Mesenchymal stem cell (in vitro differentiated cells and primary cell): ENCODE results near the gene IGLON5.

ENCODE experiments used
- DNase-seq: peaks from one replicate; pipeline ENCODE4 v3.0.0-alpha.2; 2013
- H2AFZ ChIP-seq: one replicate; pipeline ENCODE4 v1.6.1; 2013; ENCODE audit warnings: low read depth, mild to moderate bottlenecking, control low read depth, inconsistent platforms, low read length, moderate library complexity
- H2AK5ac ChIP-seq: 2 replicates; pipeline ENCODE4 v1.6.1; 2013; ENCODE audit warnings: low read length, moderate library complexity, mild to moderate bottlenecking, inconsistent platforms; ENCODE audit not compliant: severe bottlenecking
- H2BK120ac ChIP-seq: one replicate; pipeline ENCODE4 v1.6.1; 2013; ENCODE audit warnings: low read depth, mild to moderate bottlenecking, inconsistent platforms, low read length, moderate library complexity
- H2BK12ac ChIP-seq, 2 experiments: one replicate each; pipeline ENCODE4 v1.6.1; 2013; ENCODE audit warnings: inconsistent platforms in 2 of 2, low read length in 2 of 2, mild to moderate bottlenecking in 2 of 2, moderate library complexity in 2 of 2, control low read depth in 1 of 2
- H2BK15ac ChIP-seq: one replicate; pipeline ENCODE4 v1.6.1; 2013; ENCODE audit warnings: mild to moderate bottlenecking, low read depth, inconsistent platforms; ENCODE audit not compliant: poor library complexity, severe bottlenecking
- H2BK5ac ChIP-seq: 2 replicates; pipeline ENCODE4 v1.6.1; 2013; ENCODE audit warnings: low read depth, mild to moderate bottlenecking, low read length, control low read depth, inconsistent platforms; ENCODE audit not compliant: poor library complexity, severe bottlenecking
- H3K14ac ChIP-seq, 2 experiments: one replicate each; pipeline ENCODE4 v1.6.1; 2013; ENCODE audit warnings: inconsistent platforms in 2 of 2, low read length in 2 of 2, control low read depth in 1 of 2, mild to moderate bottlenecking in 1 of 2, moderate library complexity in 1 of 2
- H3K18ac ChIP-seq, 2 experiments: one replicate each; pipeline ENCODE4 v1.6.1; 2013; ENCODE audit warnings: inconsistent platforms in 2 of 2, low read length in 2 of 2, control low read depth in 1 of 2, low read depth in 1 of 2, mild to moderate bottlenecking in 1 of 2
- H3K23ac ChIP-seq, 2 experiments: one replicate each; pipeline ENCODE4 v1.6.1; 2013; ENCODE audit warnings: inconsistent platforms in 2 of 2, low read length in 2 of 2, mild to moderate bottlenecking in 2 of 2, moderate library complexity in 2 of 2, control low read depth in 1 of 2
- H3K27ac ChIP-seq: 2 replicates; pipeline ENCODE4 v1.5.1; 2013; ENCODE audit warnings: mild to moderate bottlenecking, moderate library complexity, low read length, control low read depth, inconsistent platforms; ENCODE audit not compliant: poor library complexity, severe bottlenecking
- H3K27me3 ChIP-seq, 2 experiments: 2 replicates each; pipeline versions ENCODE4 v1.6.1 to v1.7.0; 2013; ENCODE audit warnings: low read length in 2 of 2, mild to moderate bottlenecking in 2 of 2, moderate library complexity in 2 of 2, control low read depth in 1 of 2, inconsistent platforms in 1 of 2; ENCODE audit not compliant: control insufficient read depth in 1 of 2, insufficient read depth in 1 of 2
- H3K36me3 ChIP-seq, 2 experiments: 2 replicates each; pipeline versions ENCODE4 v1.6.1 to v1.7.0; 2013; ENCODE audit warnings: low read length in 2 of 2, control low read depth in 1 of 2, inconsistent platforms in 1 of 2, low read depth in 1 of 2, mild to moderate bottlenecking in 1 of 2; ENCODE audit not compliant: insufficient read depth in 2 of 2, control insufficient read depth in 1 of 2
- H3K4ac ChIP-seq, 2 experiments: one replicate each; pipeline ENCODE4 v1.6.1; 2013; ENCODE audit warnings: inconsistent platforms in 2 of 2, low read length in 2 of 2, mild to moderate bottlenecking in 2 of 2, moderate library complexity in 2 of 2, control low read depth in 1 of 2, low read depth in 1 of 2
- H3K4me1 ChIP-seq: 2 replicates; pipeline ENCODE4 v1.6.1; 2013; ENCODE audit warnings: low read depth, low read length, control low read depth; ENCODE audit not compliant: control insufficient read depth, insufficient read depth
- H3K4me2 ChIP-seq: 2 replicates; pipeline ENCODE4 v1.6.1; 2013; ENCODE audit warnings: low read length, mild to moderate bottlenecking, inconsistent platforms; ENCODE audit not compliant: poor library complexity, severe bottlenecking
- H3K4me3 ChIP-seq, 2 experiments: 2 replicates each; pipeline versions ENCODE4 v1.5.1 to v1.7.0; 2013; ENCODE audit warnings: low read length in 2 of 2, mild to moderate bottlenecking in 2 of 2, control low read depth in 1 of 2, low read depth in 1 of 2; ENCODE audit not compliant: insufficient read depth in 1 of 2
- H3K79me1 ChIP-seq: replicated peaks from 2 replicates; pipeline ENCODE4 v1.6.1; 2013; ENCODE audit warnings: mild to moderate bottlenecking, control low read depth, low read length, inconsistent platforms; ENCODE audit not compliant: poor library complexity, severe bottlenecking
- H3K9ac ChIP-seq: 2 replicates; pipeline ENCODE4 v1.7.0; 2013; ENCODE audit warnings: mild to moderate bottlenecking, low read length, moderate library complexity
- H3K9me3 ChIP-seq: 2 replicates; pipeline ENCODE4 v1.7.0; 2013; ENCODE audit warnings: mild to moderate bottlenecking, low read length; ENCODE audit not compliant: control insufficient read depth
- H4K8ac ChIP-seq: one replicate; pipeline ENCODE4 v1.6.1; 2013; ENCODE audit warnings: inconsistent platforms, mild to moderate bottlenecking, low read length, moderate library complexity
- H4K91ac ChIP-seq: one replicate; pipeline ENCODE4 v1.6.1; 2013; ENCODE audit warnings: mild to moderate bottlenecking, low read length, inconsistent platforms
- WGBS: methylation state at CpG from one replicate; pipeline ENCODE4 v1.1.7; 2013; ENCODE audit warnings: mixed read lengths; 5-methylcytosine and 5-hydroxymethylcytosine counted together

IGLON5 gene

DNA sequence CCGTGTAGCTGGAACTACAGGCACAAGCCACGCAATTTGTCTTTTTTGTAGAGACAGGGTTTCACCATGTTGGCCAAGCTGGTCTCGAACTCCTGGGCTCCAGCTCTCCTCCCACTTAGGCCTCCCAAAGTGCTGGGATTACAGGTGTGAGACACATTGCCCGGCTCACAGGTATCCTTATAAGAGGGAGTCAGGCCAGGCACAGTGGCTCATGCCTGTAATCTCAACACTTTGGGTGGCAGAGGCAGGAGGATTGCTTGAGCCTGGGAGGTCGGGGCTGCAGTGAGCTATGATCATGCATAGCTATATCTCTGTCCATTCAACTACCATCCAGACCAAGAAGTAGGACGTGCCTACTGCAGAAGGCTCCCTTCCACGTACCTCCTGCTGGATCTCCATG is 10.2 kb upstream of the IGLON5 start:
- no peak overlapping the region for H3K4ac ChIP-seq
- H2BK120ac ChIP-seq, result no peak overlapping the region
- no peak overlapping the region for H4K91ac ChIP-seq
- 68% methylated on average over 6 of the region's 7 CpGs for WGBS
- no peak overlapping the region for H3K4me3 ChIP-seq
- no peak overlapping the region for H2BK5ac ChIP-seq
- H3K4me1 ChIP-seq, result no peaks in the 10 kb centered on the region
- no peak overlapping the region for H2BK12ac ChIP-seq
- H2AK5ac ChIP-seq, result no peak overlapping the region
- no peak overlapping the region for H3K4me2 ChIP-seq
- no peak overlapping the region for H2AFZ ChIP-seq
- no peak overlapping the region for H3K9ac ChIP-seq
- H3K36me3 ChIP-seq, result no peaks in the 10 kb centered on the region
- H3K27ac ChIP-seq, result no peak overlapping the region
- DNase-seq, result no peak
- no peak overlapping the region for H3K14ac ChIP-seq
- H3K18ac ChIP-seq, result no peak overlapping the region
- H4K8ac ChIP-seq, result no peak overlapping the region
- H2BK15ac ChIP-seq, result no peak overlapping the region
- H3K79me1 ChIP-seq, result no peaks in the 10 kb centered on the region
- peaks cover 10% of the 10 kb centered on the region for H3K9me3 ChIP-seq
- no peak overlapping the region for H3K23ac ChIP-seq
- peaks cover 0 to 8% of the 10 kb centered on the region in 2 experiments for H3K27me3 ChIP-seq

DNA sequence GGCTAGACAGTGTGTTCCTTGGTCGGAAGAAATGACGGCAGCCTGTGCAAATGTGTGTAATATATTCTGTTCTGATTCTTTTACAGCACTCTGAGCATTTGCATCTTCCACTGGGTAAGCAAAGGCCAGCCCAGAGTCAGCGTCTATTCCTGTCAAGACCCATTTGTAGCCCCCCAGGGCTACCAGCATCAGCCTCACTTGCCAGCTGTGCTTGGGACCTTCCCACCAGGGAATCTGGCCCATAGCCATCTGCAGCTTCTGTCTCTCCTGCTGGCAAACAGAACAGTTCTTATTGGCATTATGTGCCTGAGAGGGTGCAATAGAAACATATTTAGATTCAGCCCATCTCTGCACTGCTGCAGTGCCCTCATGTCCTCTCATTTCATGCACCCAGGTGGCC is 6.0 kb upstream of the IGLON5 start:
- Histone ChIP-seq H4K8ac (no peak overlapping the region), H3K27me3 (peaks cover 0 to 20% of the 10 kb centered on the region in 2 experiments), H3K27ac (no peak overlapping the region), H3K4me2 (no peak overlapping the region), H3K4me1 (no peaks in the 10 kb centered on the region), H3K18ac (no peak overlapping the region), H3K23ac (no peak overlapping the region), H2BK5ac (no peak overlapping the region), H2BK120ac (no peak overlapping the region), H3K4ac (no peak overlapping the region), H2AFZ (no peak overlapping the region), H3K9ac (no peak overlapping the region), H3K9me3 (peaks cover 15% of the 10 kb centered on the region), H3K36me3 (no peaks in the 10 kb centered on the region), H2BK15ac (no peak overlapping the region), H4K91ac (no peak overlapping the region), H3K79me1 (no peaks in the 10 kb centered on the region), H2AK5ac (no peak overlapping the region), H3K14ac (no peak overlapping the region), H2BK12ac (no peak overlapping the region), H3K4me3 (no peak overlapping the region)
- 65% methylated on average over 1 of the region's 3 CpGs for WGBS
- no peak for DNase-seq

DNA sequence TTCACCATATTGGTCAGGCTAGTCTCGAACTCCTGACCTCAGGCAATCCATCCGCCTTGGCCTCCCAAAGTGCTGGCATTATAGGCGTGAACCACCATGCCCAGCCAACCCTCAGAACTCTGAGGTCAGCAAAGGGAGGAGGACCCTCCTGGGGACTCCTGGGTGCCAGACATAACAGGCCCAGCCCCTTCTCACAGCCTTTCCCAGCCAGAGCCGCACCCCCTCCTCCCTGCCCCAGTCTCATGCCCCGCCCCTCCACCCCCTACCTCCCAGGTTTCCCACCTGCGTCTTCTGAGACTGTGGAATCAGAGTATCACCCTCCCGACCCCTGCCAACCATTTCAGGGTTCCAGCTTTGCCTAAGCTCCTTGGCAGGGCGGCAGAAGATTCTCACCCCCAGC is 5.2 kb downstream of the IGLON5 start:
- Histone ChIP-seq H4K91ac (no peak overlapping the region), H3K4me1 (no peaks in the 10 kb centered on the region), H2BK120ac (no peak overlapping the region), H3K9ac (no peak overlapping the region), H3K4ac (no peak overlapping the region), H4K8ac (no peak overlapping the region), H3K36me3 (no peaks in the 10 kb centered on the region), H3K27ac (no peak overlapping the region), H3K23ac (no peak overlapping the region), H3K9me3 (no peaks in the 10 kb centered on the region), H3K27me3 (peaks cover 12 to 28% of the 10 kb centered on the region in 2 experiments), H2AFZ (no peak overlapping the region), H2BK15ac (no peak overlapping the region), H3K14ac (no peak overlapping the region), H3K79me1 (no peaks in the 10 kb centered on the region), H2AK5ac (no peak overlapping the region), H2BK12ac (no peak overlapping the region), H2BK5ac (no peak overlapping the region), H3K18ac (no peak overlapping the region), H3K4me3 (no peak overlapping the region), H3K4me2 (no peak overlapping the region)
- no peak for DNase-seq
- 62% methylated on average over 8 of the region's 8 CpGs for WGBS

DNA sequence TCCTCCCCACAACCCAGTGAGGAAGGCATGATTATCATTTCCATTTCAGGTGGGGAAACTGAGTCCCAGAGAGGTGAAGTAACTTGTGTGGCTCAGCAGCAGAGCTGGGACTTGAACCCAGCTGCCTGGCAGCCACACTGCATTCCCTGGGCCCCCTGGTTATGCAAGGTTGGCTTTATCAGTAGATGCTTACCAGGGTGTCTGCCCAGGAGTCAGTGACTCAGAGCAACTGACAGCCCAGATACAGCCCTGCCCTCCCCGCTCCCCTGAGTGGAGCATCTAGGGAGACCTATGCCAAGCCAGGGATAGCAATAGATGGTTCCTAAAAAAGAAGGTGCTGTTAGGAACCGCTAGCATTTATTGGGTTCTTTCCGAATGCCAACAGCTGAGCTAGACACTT is 5.9 kb downstream of the IGLON5 start:
- no peak overlapping the region for H3K27ac ChIP-seq
- no peak overlapping the region for H4K8ac ChIP-seq
- H3K9ac ChIP-seq, result no peak overlapping the region
- no peak overlapping the region for H2BK120ac ChIP-seq
- no peak overlapping the region for H3K18ac ChIP-seq
- H3K14ac ChIP-seq, result no peak overlapping the region
- no peak overlapping the region for H2BK12ac ChIP-seq
- WGBS, result 87% methylated on average over 3 of the region's 3 CpGs
- DNase-seq, result no peak
- H3K9me3 ChIP-seq, result no peaks in the 10 kb centered on the region
- no peak overlapping the region for H3K4ac ChIP-seq
- H3K4me3 ChIP-seq, result no peak overlapping the region
- H3K36me3 ChIP-seq, result no peaks in the 10 kb centered on the region
- H2BK5ac ChIP-seq, result no peak overlapping the region
- H3K23ac ChIP-seq, result no peak overlapping the region
- no peaks in the 10 kb centered on the region for H3K79me1 ChIP-seq
- no peaks in the 10 kb centered on the region for H3K4me1 ChIP-seq
- no peak overlapping the region for H2AK5ac ChIP-seq
- peaks cover 8 to 23% of the 10 kb centered on the region in 2 experiments for H3K27me3 ChIP-seq
- H2AFZ ChIP-seq, result no peak overlapping the region
- H3K4me2 ChIP-seq, result no peak overlapping the region
- no peak overlapping the region for H2BK15ac ChIP-seq
- H4K91ac ChIP-seq, result no peak overlapping the region
